NB4 (cell line): ENCODE measurements around the gene MCAM.

Experiments used
- MAX ChIP-seq: IDR thresholded peaks from 2 replicates; pipeline ENCODE4 v1.6.1; 2011; ENCODE audit warnings: low read depth, low read length
- POLR2A ChIP-seq: IDR thresholded peaks from 2 replicates; pipeline ENCODE4 v1.6.1; 2011; ENCODE audit warnings: mild to moderate bottlenecking; ENCODE audit not compliant: insufficient read length; ENCODE audit errors: extremely low read depth
- TF ChIP-seq, protein P1 (sequence below): IDR thresholded peaks from one replicate; pipeline ENCODE4 v1.5.1; 2012; ENCODE audit warnings: low read depth, low read length

DNA sequence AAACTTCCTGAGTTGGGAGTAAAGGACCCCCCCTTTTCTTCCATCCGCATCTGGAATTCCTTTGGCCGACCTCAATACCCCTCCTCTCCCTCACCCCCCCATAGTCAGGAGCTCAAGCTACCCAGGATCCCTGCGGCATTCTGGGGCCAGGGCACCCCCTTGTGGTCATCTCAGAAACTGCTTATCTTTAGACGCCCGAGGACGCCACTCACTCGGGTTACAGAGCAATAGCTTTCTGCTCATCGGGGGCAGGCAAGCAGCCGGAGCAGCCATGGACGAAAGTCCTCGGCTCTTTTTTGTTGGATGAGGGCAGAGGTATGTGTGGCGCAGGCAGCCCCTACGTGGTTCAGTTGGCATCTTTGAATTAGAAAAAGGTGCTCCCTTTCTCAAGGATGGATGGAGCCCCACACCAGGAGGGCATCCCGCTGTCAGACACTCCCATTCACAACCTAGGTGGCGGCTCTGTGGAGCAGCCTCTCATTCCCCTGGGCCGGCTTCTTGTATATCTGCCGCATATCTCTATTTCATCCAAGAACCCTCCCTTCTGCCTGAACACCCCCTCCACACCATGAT lies 21.5 kb upstream of the MCAM start:
- TF ChIP-seq, protein P1, sequence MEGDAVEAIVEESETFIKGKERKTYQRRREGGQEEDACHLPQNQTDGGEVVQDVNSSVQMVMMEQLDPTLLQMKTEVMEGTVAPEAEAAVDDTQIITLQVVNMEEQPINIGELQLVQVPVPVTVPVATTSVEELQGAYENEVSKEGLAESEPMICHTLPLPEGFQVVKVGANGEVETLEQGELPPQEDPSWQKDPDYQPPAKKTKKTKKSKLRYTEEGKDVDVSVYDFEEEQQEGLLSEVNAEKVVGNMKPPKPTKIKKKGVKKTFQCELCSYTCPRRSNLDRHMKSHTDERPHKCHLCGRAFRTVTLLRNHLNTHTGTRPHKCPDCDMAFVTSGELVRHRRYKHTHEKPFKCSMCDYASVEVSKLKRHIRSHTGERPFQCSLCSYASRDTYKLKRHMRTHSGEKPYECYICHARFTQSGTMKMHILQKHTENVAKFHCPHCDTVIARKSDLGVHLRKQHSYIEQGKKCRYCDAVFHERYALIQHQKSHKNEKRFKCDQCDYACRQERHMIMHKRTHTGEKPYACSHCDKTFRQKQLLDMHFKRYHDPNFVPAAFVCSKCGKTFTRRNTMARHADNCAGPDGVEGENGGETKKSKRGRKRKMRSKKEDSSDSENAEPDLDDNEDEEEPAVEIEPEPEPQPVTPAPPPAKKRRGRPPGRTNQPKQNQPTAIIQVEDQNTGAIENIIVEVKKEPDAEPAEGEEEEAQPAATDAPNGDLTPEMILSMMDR = peak; percentile 86
- TF ChIP-seq POLR2A (no peak), MAX (no peak)
